ENCODE measurements around the gene DOCK1. TPM values are rescaled to one million over a fixed set of nuclear protein-coding genes. Genes with fewer than 3 reads are reported as not detected.

DOCK1 gene
- total RNA-seq, 1 experiment from 2014 or later: 40.0 TPM

GRCh38 chr10:127198307-127198706 is 293.1 kb downstream of the DOCK1 start:
- no TSS peak for BruUV-seq (replicated peaks)
- Mint-ChIP-seq H3K27me3 (ENCODE audit: insufficient read depth, unreplicated experiment) (no peaks in the 10 kb centered on the region), H3K4me1 (ENCODE audit: insufficient read depth, unreplicated experiment) (no peaks in the 10 kb centered on the region), H3K9me3 (ENCODE audit: unreplicated experiment) (no peaks in the 10 kb centered on the region), H3K4me3 (ENCODE audit: unreplicated experiment) (no peak overlapping the region), H3K36me3 (ENCODE audit: insufficient read depth, unreplicated experiment) (no peaks in the 10 kb centered on the region), H3K27ac (ENCODE audit: low read depth, unreplicated experiment) (no peak overlapping the region)
- TF ChIP-seq, protein P1, sequence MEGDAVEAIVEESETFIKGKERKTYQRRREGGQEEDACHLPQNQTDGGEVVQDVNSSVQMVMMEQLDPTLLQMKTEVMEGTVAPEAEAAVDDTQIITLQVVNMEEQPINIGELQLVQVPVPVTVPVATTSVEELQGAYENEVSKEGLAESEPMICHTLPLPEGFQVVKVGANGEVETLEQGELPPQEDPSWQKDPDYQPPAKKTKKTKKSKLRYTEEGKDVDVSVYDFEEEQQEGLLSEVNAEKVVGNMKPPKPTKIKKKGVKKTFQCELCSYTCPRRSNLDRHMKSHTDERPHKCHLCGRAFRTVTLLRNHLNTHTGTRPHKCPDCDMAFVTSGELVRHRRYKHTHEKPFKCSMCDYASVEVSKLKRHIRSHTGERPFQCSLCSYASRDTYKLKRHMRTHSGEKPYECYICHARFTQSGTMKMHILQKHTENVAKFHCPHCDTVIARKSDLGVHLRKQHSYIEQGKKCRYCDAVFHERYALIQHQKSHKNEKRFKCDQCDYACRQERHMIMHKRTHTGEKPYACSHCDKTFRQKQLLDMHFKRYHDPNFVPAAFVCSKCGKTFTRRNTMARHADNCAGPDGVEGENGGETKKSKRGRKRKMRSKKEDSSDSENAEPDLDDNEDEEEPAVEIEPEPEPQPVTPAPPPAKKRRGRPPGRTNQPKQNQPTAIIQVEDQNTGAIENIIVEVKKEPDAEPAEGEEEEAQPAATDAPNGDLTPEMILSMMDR (IDR thresholded peaks at IDR 0.05; ENCODE audit: unreplicated experiment): no peak
- ChIA-PET CTCF (interaction anchor here (0.7 kb wide), 1 partner anchor 59 kb away, joined by 3 read pairs; no protein-coding TSS in a partner anchor), POLR2A (no interaction called here)
- no peak for DNase-seq (ENCODE audit: unreplicated experiment)
- intact Hi-C loops (cut with micrococcal nuclease): no loop called here

GRCh38 chr10:127198721-127199120 is 293.5 kb downstream of the DOCK1 start:
- H3K36me3 Mint-ChIP-seq (ENCODE audit: insufficient read depth, unreplicated experiment): no peaks in the 10 kb centered on the region
- no TSS peak for BruUV-seq (replicated peaks)
- H3K4me1 Mint-ChIP-seq (ENCODE audit: insufficient read depth, unreplicated experiment): no peaks in the 10 kb centered on the region
- no peak for DNase-seq (ENCODE audit: unreplicated experiment)
- ChIA-PET CTCF (interaction anchor here (0.7 kb wide), 1 partner anchor 140 kb away, joined by 4 read pairs; no protein-coding TSS in a partner anchor), POLR2A (no interaction called here)
- H3K9me3 Mint-ChIP-seq (ENCODE audit: unreplicated experiment): no peaks in the 10 kb centered on the region
- no peak overlapping the region for H3K4me3 Mint-ChIP-seq (ENCODE audit: unreplicated experiment)
- intact Hi-C loops (cut with micrococcal nuclease): no loop called here
- TF ChIP-seq, protein P1 (IDR thresholded peaks at IDR 0.05; ENCODE audit: unreplicated experiment): no peak
- no peaks in the 10 kb centered on the region for H3K27me3 Mint-ChIP-seq (ENCODE audit: insufficient read depth, unreplicated experiment)
- no peak overlapping the region for H3K27ac Mint-ChIP-seq (ENCODE audit: low read depth, unreplicated experiment)

- H3K36me3 Mint-ChIP-seq (ENCODE audit: insufficient read depth, unreplicated experiment): no peaks in the 10 kb centered on the region
- no peak overlapping the region for H3K4me3 Mint-ChIP-seq (ENCODE audit: unreplicated experiment)
- no peak for DNase-seq (ENCODE audit: unreplicated experiment)
- intact Hi-C loops (cut with micrococcal nuclease): no loop called here
- H3K9me3 Mint-ChIP-seq (ENCODE audit: unreplicated experiment): no peaks in the 10 kb centered on the region
- ChIA-PET POLR2A (no interaction called here), CTCF (interaction anchor here (0.6 kb wide), 1 partner anchor 22 kb away, joined by 3 read pairs; no protein-coding TSS in a partner anchor)
- H3K4me1 Mint-ChIP-seq (ENCODE audit: insufficient read depth, unreplicated experiment): no peaks in the 10 kb centered on the region
- BruUV-seq (replicated peaks): no TSS peak
- no peaks in the 10 kb centered on the region for H3K27me3 Mint-ChIP-seq (ENCODE audit: insufficient read depth, unreplicated experiment)
- TF ChIP-seq, protein P1 (IDR thresholded peaks at IDR 0.05; ENCODE audit: unreplicated experiment): no peak
- H3K27ac Mint-ChIP-seq (ENCODE audit: low read depth, unreplicated experiment): no peak overlapping the region
Measured at GRCh38 chr10:127200646-127201045, 295.4 kb downstream of the DOCK1 start.

GRCh38 chr10:127203067-127203466 is 297.8 kb downstream of the DOCK1 start:
- no TSS peak for BruUV-seq (replicated peaks)
- no peak for DNase-seq (ENCODE audit: unreplicated experiment)
- intact Hi-C loops (cut with micrococcal nuclease): no loop called here
- CTCF ChIA-PET: interaction anchor here (0.6 to 0.7 kb wide), 3 partner anchors 19 to 95 kb away, joined by 3 to 4 read pairs (median 3); no protein-coding TSS in a partner anchor
- Mint-ChIP-seq H3K4me3 (ENCODE audit: unreplicated experiment) (no peak overlapping the region), H3K27me3 (ENCODE audit: insufficient read depth, unreplicated experiment) (no peaks in the 10 kb centered on the region), H3K27ac (ENCODE audit: low read depth, unreplicated experiment) (no peak overlapping the region), H3K36me3 (ENCODE audit: insufficient read depth, unreplicated experiment) (no peaks in the 10 kb centered on the region), H3K9me3 (ENCODE audit: unreplicated experiment) (no peaks in the 10 kb centered on the region), H3K4me1 (ENCODE audit: insufficient read depth, unreplicated experiment) (no peaks in the 10 kb centered on the region)
- TF ChIP-seq, protein P1 (IDR thresholded peaks at IDR 0.05; ENCODE audit: unreplicated experiment): no peak
- POLR2A ChIA-PET: interaction anchor here (0.7 kb wide), 1 partner anchor 295 kb away, joined by 6 read pairs; no protein-coding TSS in a partner anchor
